ENCODE data around the gene EVPL.

GRCh38 chr17:76019833-76020467, 7.2 kb downstream of the EVPL start:
- TF ChIP-seq ZBTB33 (CRISPR knock-in tag; IDR thresholded peaks at IDR 0.05) = no peak
- no peak for TF ChIP-seq SIN3A (IDR thresholded peaks at IDR 0.05; ENCODE audit: borderline replicate concordance, low read depth, low read length)
- TF ChIP-seq U2AF2 (IDR thresholded peaks at IDR 0.05; ENCODE audit: low read depth, low read length) = no peak
- TF ChIP-seq SP1 (IDR thresholded peaks at IDR 0.05) = no peak
- no peak for TF ChIP-seq SP1 (CRISPR knock-in tag; IDR thresholded peaks at IDR 0.05)
- TF ChIP-seq ZNF639 (CRISPR knock-in tag; conservative IDR thresholded peaks at IDR 0.05) = no peak
- no peak for TF ChIP-seq ZFX (CRISPR knock-in tag; IDR thresholded peaks at IDR 0.05; ENCODE audit: low read depth)
- TF ChIP-seq MYPOP (CRISPR knock-in tag; IDR thresholded peaks at IDR 0.05) = no peak
- no peak for TF ChIP-seq HNF4G (IDR thresholded peaks at IDR 0.05; ENCODE audit: borderline replicate concordance, low read depth, low read length)
- TF ChIP-seq HNF4G (CRISPR knock-in tag; IDR thresholded peaks at IDR 0.05; ENCODE audit: borderline replicate concordance, low read depth) = no peak
- no peak for TF ChIP-seq JUN (CRISPR knock-in tag; IDR thresholded peaks at IDR 0.05)
- TF ChIP-seq THAP8 (CRISPR knock-in tag; IDR thresholded peaks at IDR 0.05; ENCODE audit: borderline replicate concordance) = no peak
- no peak for TF ChIP-seq CHD4 (IDR thresholded peaks at IDR 0.05; ENCODE audit: borderline replicate concordance, low read length)
- TF ChIP-seq HDAC2 (CRISPR knock-in tag; IDR thresholded peaks at IDR 0.05) = no peak

Measured in HepG2 (cell line).